ENCODE results near the gene SERP2. TPM values are rescaled to one million over a fixed set of nuclear protein-coding genes. Genes with fewer than 3 reads are reported as not detected.

Gene SERP2
- polyA plus RNA-seq, 1 donor from 2014 or later, result 15.4 TPM

DNA sequence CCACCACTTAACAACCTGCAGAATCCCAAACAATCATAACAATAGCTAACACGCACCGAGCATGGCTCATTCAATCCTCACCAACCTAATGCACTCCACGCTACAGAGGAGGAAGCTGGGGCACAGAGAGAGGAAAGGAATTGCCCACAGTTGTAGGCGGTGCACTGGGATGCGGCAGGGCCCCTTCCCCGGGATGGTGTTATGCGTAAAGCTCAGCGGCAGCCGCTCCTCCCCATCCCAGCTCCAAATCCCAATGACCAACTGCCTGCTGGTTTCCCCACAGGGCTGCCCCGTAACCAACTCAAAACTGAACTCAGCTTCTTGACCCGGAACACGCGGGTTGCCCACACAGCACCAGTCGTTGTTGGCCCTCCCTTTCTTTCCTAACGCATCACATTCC, 42.2 kb downstream of the SERP2 start:
- no peaks in the 10 kb centered on the region for H3F3A ChIP-seq (ENCODE audit: insufficient read depth, low read length, poor library complexity, severe bottlenecking)
- no peak overlapping the region for H3K4me3 ChIP-seq (ENCODE audit: low read length)
- H3K79me2 ChIP-seq (replicated peaks; ENCODE audit: insufficient read depth, low read length), result no peaks in the 10 kb centered on the region
- no peaks in the 10 kb centered on the region for H4K20me1 ChIP-seq (ENCODE audit: insufficient read depth)
- no peaks in the 10 kb centered on the region for H3K36me3 ChIP-seq (ENCODE audit: insufficient read depth, low read length)
- H3K4me2 ChIP-seq (ENCODE audit: low read length), result no peak overlapping the region
- H3K9ac ChIP-seq (ENCODE audit: low read length), result no peak overlapping the region
- no peaks in the 10 kb centered on the region for H3K9me3 ChIP-seq (ENCODE audit: low read length)
- H3K9me2 ChIP-seq (ENCODE audit: insufficient read depth, low read length), result no peaks in the 10 kb centered on the region
- TF ChIP-seq TAF1 (IDR thresholded peaks at IDR 0.05; ENCODE audit: low read depth) (no peak), SMC3 (conservative IDR thresholded peaks at IDR 0.05; ENCODE audit: poor library complexity) (no peak), EP300 (conservative IDR thresholded peaks at IDR 0.05; ENCODE audit: poor library complexity, severe bottlenecking) (no peak), RAD21 (conservative IDR thresholded peaks at IDR 0.05) (no peak), MXI1 (conservative IDR thresholded peaks at IDR 0.05; ENCODE audit: poor library complexity, severe bottlenecking) (no peak), EZH2 (IDR thresholded peaks at IDR 0.05; ENCODE audit: borderline replicate concordance, insufficient read depth, low read length, poor library complexity, severe bottlenecking) (no peak), POLR2AphosphoS5 (IDR thresholded peaks at IDR 0.05) (no peak)
- TF ChIP-seq, protein P1, sequence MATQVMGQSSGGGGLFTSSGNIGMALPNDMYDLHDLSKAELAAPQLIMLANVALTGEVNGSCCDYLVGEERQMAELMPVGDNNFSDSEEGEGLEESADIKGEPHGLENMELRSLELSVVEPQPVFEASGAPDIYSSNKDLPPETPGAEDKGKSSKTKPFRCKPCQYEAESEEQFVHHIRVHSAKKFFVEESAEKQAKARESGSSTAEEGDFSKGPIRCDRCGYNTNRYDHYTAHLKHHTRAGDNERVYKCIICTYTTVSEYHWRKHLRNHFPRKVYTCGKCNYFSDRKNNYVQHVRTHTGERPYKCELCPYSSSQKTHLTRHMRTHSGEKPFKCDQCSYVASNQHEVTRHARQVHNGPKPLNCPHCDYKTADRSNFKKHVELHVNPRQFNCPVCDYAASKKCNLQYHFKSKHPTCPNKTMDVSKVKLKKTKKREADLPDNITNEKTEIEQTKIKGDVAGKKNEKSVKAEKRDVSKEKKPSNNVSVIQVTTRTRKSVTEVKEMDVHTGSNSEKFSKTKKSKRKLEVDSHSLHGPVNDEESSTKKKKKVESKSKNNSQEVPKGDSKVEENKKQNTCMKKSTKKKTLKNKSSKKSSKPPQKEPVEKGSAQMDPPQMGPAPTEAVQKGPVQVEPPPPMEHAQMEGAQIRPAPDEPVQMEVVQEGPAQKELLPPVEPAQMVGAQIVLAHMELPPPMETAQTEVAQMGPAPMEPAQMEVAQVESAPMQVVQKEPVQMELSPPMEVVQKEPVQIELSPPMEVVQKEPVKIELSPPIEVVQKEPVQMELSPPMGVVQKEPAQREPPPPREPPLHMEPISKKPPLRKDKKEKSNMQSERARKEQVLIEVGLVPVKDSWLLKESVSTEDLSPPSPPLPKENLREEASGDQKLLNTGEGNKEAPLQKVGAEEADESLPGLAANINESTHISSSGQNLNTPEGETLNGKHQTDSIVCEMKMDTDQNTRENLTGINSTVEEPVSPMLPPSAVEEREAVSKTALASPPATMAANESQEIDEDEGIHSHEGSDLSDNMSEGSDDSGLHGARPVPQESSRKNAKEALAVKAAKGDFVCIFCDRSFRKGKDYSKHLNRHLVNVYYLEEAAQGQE (IDR thresholded peaks at IDR 0.05; ENCODE audit: borderline replicate concordance), result no peak
- TF ChIP-seq, protein P2, sequence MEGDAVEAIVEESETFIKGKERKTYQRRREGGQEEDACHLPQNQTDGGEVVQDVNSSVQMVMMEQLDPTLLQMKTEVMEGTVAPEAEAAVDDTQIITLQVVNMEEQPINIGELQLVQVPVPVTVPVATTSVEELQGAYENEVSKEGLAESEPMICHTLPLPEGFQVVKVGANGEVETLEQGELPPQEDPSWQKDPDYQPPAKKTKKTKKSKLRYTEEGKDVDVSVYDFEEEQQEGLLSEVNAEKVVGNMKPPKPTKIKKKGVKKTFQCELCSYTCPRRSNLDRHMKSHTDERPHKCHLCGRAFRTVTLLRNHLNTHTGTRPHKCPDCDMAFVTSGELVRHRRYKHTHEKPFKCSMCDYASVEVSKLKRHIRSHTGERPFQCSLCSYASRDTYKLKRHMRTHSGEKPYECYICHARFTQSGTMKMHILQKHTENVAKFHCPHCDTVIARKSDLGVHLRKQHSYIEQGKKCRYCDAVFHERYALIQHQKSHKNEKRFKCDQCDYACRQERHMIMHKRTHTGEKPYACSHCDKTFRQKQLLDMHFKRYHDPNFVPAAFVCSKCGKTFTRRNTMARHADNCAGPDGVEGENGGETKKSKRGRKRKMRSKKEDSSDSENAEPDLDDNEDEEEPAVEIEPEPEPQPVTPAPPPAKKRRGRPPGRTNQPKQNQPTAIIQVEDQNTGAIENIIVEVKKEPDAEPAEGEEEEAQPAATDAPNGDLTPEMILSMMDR (IDR thresholded peaks at IDR 0.05; ENCODE audit: poor library complexity, severe bottlenecking), result no peak
- H2AFZ ChIP-seq (ENCODE audit: low read depth, low read length), result no peak overlapping the region
- no peak overlapping the region for H3K27ac ChIP-seq (ENCODE audit: low read length)
- H3K27me3 ChIP-seq (ENCODE audit: insufficient read depth, low read depth, low read length), result no peaks in the 10 kb centered on the region

- no peaks in the 10 kb centered on the region for H3K79me2 ChIP-seq (replicated peaks; ENCODE audit: insufficient read depth, low read length)
- H4K20me1 ChIP-seq (ENCODE audit: insufficient read depth), result no peaks in the 10 kb centered on the region
- no peak overlapping the region for H2AFZ ChIP-seq (ENCODE audit: low read depth, low read length)
- no peaks in the 10 kb centered on the region for H3K9me2 ChIP-seq (ENCODE audit: insufficient read depth, low read length)
- H3K4me3 ChIP-seq (ENCODE audit: low read length), result no peak overlapping the region
- H3K4me2 ChIP-seq (ENCODE audit: low read length), result no peak overlapping the region
- no peaks in the 10 kb centered on the region for H3K27me3 ChIP-seq (ENCODE audit: insufficient read depth, low read depth, low read length)
- no peak overlapping the region for H3K27ac ChIP-seq (ENCODE audit: low read length)
- TF ChIP-seq TAF1 (IDR thresholded peaks at IDR 0.05; ENCODE audit: low read depth), result no peak
- TF ChIP-seq EP300 (conservative IDR thresholded peaks at IDR 0.05; ENCODE audit: poor library complexity, severe bottlenecking), result no peak
- TF ChIP-seq EZH2 (IDR thresholded peaks at IDR 0.05; ENCODE audit: borderline replicate concordance, insufficient read depth, low read length, poor library complexity, severe bottlenecking), result no peak
- H3F3A ChIP-seq (ENCODE audit: insufficient read depth, low read length, poor library complexity, severe bottlenecking), result no peaks in the 10 kb centered on the region
- no peaks in the 10 kb centered on the region for H3K36me3 ChIP-seq (ENCODE audit: insufficient read depth, low read length)
- no peak overlapping the region for H3K9ac ChIP-seq (ENCODE audit: low read length)
- H3K9me3 ChIP-seq (ENCODE audit: low read length), result no peaks in the 10 kb centered on the region
Measured at GRCh38 chr13:44416301-44416700, 42.7 kb downstream of the SERP2 start.

All from neural cell (in vitro differentiated cells).